Measurements from ENCODE around the gene LCN1. TPM values are rescaled to one million over a fixed set of nuclear protein-coding genes. Genes with fewer than 3 reads are reported as not detected.

LCN1 gene
- polyA plus RNA-seq, 3 donors = not detected

GRCh38 chr9:135522137-135522877 lies 1.1 kb downstream of the LCN1 start:
- Histone ChIP-seq H3K4me3 (replicated peaks in 1 of 3; ENCODE audit: low read depth in 2 of 3, low read length in 3 of 3) (no peak overlapping the region), H2AFZ (ENCODE audit: insufficient read depth, low read depth, low read length, poor library complexity, severe bottlenecking) (no peak overlapping the region), H3K27me3 (ENCODE audit: control insufficient read depth in 2 of 2, insufficient read depth in 2 of 2, low read length in 2 of 2) (no peaks in the 10 kb centered on the region), H3K9ac (ENCODE audit: insufficient read depth, low read length, poor library complexity, severe bottlenecking) (no peak overlapping the region), H3K27ac (ENCODE audit: low read depth in 1 of 2, low read length in 2 of 2) (no peak overlapping the region), H3K9me3 (replicated peaks in 1 of 2; ENCODE audit: control insufficient read depth in 1 of 2, insufficient read depth in 1 of 2, low read length in 2 of 2) (no peaks in the 10 kb centered on the region), H3K36me3 (replicated peaks in 1 of 2; ENCODE audit: control insufficient read depth in 1 of 2, insufficient read depth in 2 of 2, low read length in 2 of 2) (no peaks in the 10 kb centered on the region), H3K79me2 (ENCODE audit: insufficient read depth, low read length) (no peaks in the 10 kb centered on the region), H3K4me1 (ENCODE audit: control insufficient read depth in 1 of 2, insufficient read depth in 2 of 2, low read length in 2 of 2) (no peaks in the 10 kb centered on the region), H4K20me1 (ENCODE audit: insufficient read depth, low read length) (no peaks in the 10 kb centered on the region), H3K4me2 (replicated peaks; ENCODE audit: extremely low read depth, low read length, poor library complexity, severe bottlenecking) (no peak overlapping the region)
- Mint-ChIP-seq H3K36me3 (no peaks in the 10 kb centered on the region), H3K4me3 (no peak overlapping the region), H3K27ac (no peak overlapping the region), H3K9me3 (peaks cover 0 to 2% (median 0%) of the 10 kb centered on the region in 7 donors), H3K27me3 (ENCODE audit: low read depth in 3 of 3) (peaks cover 10 to 20% (median 16%) of the 10 kb centered on the region in 3 donors), H3K4me1 (no peaks in the 10 kb centered on the region)
- intact Hi-C loops (cut with micrococcal nuclease) = no loop called here
- no peak for TF ChIP-seq CTCF (IDR thresholded peaks at IDR 0.05)
- DNase-seq = no peak
- 67% methylated on average over 12 of the region's 16 CpGs for WGBS (ENCODE audit: insufficient coverage)

GRCh38 chr9:135522931-135523330 lies 1.7 kb downstream of the LCN1 start:
- no peaks in the 10 kb centered on the region for H4K20me1 ChIP-seq (ENCODE audit: insufficient read depth, low read length)
- no peaks in the 10 kb centered on the region for H3K27me3 ChIP-seq (ENCODE audit: control insufficient read depth in 2 of 2, insufficient read depth in 2 of 2, low read length in 2 of 2)
- H3K4me2 ChIP-seq (replicated peaks; ENCODE audit: extremely low read depth, low read length, poor library complexity, severe bottlenecking) = no peak overlapping the region
- no peaks in the 10 kb centered on the region for H3K9me3 ChIP-seq (replicated peaks in 1 of 2; ENCODE audit: control insufficient read depth in 1 of 2, insufficient read depth in 1 of 2, low read length in 2 of 2)
- H3K79me2 ChIP-seq (ENCODE audit: insufficient read depth, low read length) = no peaks in the 10 kb centered on the region
- H3K27me3 Mint-ChIP-seq (ENCODE audit: low read depth in 3 of 3) = peaks cover 10 to 17% (median 15%) of the 10 kb centered on the region in 3 donors
- no peak overlapping the region for H3K27ac ChIP-seq (ENCODE audit: low read depth in 1 of 2, low read length in 2 of 2)
- peaks cover 0 to 2% (median 0%) of the 10 kb centered on the region in 7 donors for H3K9me3 Mint-ChIP-seq
- H3K9ac ChIP-seq (ENCODE audit: insufficient read depth, low read length, poor library complexity, severe bottlenecking) = no peak overlapping the region
- H3K4me1 Mint-ChIP-seq = no peaks in the 10 kb centered on the region
- H3K4me1 ChIP-seq (ENCODE audit: control insufficient read depth in 1 of 2, insufficient read depth in 2 of 2, low read length in 2 of 2) = no peaks in the 10 kb centered on the region
- DNase-seq = no peak
- no peaks in the 10 kb centered on the region for H3K36me3 Mint-ChIP-seq
- WGBS (ENCODE audit: insufficient coverage) = 81% methylated on average over 17 of the region's 17 CpGs
- no peaks in the 10 kb centered on the region for H3K36me3 ChIP-seq (replicated peaks in 1 of 2; ENCODE audit: control insufficient read depth in 1 of 2, insufficient read depth in 2 of 2, low read length in 2 of 2)
- H2AFZ ChIP-seq (ENCODE audit: insufficient read depth, low read depth, low read length, poor library complexity, severe bottlenecking) = no peak overlapping the region
- no peak overlapping the region for H3K4me3 Mint-ChIP-seq
- no peak overlapping the region for H3K4me3 ChIP-seq (replicated peaks in 1 of 3; ENCODE audit: low read depth in 2 of 3, low read length in 3 of 3)
- H3K27ac Mint-ChIP-seq = no peak overlapping the region
- TF ChIP-seq CTCF (IDR thresholded peaks at IDR 0.05) = no peak
- intact Hi-C loops (cut with micrococcal nuclease) = no loop called here

All from CD14-positive monocyte (primary cell).